GM19193 (cell line): Measurements from ENCODE around the gene C1orf210.

Source experiments
- POLR2A ChIP-seq: IDR thresholded peaks from 4 replicates; pipeline ENCODE4 v1.6.1; 2011; ENCODE audit not compliant: insufficient read depth, insufficient read length; ENCODE audit errors: extremely low read depth

C1orf210 gene

DNA sequence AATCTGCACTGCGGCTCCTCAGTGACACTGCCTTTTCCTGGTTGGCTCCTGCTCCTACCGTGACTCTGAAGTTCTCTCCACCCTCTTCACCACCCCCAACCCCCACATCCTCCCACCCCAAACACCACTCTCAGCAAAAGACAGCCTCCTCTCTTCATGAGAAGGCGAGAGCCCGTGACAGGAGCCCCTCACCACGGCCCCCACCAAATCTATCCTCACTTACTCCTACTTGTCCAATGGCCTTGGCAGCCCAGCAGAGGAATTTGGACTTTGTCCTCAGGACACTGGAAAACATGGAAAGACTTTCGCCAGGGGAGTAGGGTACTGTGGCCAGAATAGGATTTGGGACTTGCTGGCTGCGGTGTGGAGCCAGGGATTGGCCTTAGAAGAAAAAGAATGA, 8.7 kb downstream of the C1orf210 start:
- no peak for TF ChIP-seq POLR2A

DNA sequence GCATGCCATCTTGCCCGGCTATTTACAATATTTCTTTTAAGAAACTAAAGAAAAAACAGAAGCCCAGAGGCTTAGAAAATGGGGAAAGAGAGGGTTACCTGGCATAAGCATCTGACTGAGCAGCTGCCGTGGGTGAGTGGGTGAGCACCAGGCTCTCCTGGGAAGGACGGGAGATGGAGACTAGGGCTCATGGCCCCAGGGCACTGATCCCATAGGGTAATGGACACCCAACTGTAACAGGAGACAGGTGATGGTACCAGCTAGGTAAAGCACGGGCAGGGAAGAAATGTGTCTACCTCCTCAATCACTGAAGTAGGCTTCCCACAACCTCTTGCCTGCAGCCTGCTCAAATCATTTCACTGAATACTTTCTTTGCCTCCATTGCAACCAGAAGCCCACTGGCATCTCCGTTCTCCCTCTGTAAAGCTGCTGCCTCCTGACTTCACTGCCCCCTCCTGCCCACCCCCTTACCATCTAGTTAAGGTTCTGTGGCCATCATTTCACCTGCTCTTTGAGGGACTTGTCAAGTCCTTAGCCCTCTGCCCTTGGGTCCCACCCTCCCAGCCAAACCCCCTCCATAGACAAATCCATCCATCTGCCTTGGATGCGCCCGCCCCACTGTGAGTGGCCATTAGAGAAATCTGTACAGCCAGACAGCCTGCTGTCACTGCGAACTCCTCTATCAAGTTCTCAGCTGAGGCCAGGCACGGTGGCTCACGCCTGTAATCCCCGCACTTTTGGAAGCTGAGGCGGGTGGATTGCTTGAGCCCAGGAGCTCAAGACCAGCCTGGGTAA, 9.4 kb downstream of the C1orf210 start:
- TF ChIP-seq POLR2A, result no peak

- no peak for TF ChIP-seq POLR2A
Measured at GRCh38 chr1:43274804-43275180, 10.6 kb downstream of the C1orf210 start.

DNA sequence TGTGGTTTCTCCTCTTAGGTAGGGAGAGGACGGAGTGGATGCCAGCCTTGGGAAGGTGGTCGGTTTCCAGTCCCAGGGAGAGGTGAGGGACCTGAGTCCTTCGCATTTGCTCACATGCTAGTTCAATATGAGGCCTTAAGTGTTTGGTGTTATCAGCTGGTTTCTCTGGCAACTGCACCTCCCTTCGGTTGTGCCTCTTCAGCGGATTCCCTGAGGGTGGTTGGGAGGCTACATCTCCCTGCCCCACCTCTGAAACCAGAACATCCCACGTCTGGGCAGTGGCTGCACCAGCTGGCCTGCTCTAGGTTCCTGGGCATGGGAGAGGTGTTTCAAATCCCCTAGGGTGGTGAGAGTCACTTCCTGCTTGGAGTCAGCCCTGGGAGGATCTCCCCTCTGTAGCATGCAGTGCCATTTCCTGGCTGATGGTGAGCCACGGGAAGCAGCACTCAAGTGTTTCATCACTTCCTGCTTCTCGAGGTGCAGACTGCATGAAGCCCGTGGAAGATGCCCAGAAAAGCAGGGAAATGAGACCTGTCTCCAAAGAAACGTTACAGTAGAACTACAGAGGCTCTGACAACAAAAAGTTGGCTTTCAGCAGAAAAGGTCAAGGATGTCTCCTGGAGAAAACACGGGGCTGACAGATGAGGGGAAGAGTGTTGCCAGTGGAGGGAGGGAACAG, 11.1 kb downstream of the C1orf210 start:
- TF ChIP-seq POLR2A, result no peak

DNA sequence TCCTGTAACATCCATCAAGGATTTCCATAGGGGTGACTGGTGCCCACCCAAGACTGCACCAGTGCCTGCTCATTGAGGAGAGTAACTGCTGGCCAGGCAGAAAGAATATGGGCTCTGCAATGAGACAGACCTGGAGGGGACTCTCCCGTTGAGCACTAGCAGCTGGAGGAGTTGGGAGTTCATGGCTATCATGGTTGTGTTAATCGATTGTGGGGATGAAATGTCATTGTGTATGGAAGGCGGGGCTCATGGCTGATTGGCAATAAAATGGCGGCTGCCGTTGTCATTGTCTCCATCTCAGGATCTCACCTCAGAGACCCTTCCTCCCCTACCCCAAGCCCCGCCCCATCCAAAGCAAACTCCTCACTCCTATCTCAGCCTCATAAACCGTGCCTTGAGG, 11.7 kb downstream of the C1orf210 start:
- no peak for TF ChIP-seq POLR2A

- TF ChIP-seq POLR2A, result no peak
Measured at GRCh38 chr1:43272576-43273571, 12.5 kb downstream of the C1orf210 start.

DNA sequence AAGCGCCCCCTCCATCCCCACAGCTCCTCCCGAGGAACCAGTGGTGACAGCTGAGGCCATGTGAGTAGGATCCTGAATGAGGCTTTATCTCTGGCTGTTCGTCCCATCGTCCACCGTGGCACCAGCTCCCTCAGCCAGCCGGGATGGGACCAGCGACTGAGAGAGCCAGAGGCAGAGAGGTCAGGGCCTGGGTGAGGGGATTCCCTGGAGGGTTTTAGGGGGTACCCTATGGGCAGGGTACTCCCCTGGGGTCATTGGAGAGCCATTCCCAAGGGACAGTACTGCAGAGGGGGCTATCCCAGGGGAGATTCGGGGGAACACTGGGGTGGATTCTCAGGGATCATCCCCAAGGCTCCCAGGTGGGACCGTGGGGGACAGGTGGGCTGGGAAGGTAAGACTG, 13.2 kb downstream of the C1orf210 start:
- no peak for TF ChIP-seq POLR2A

- no peak for TF ChIP-seq POLR2A
Measured at GRCh38 chr1:43271186-43272118, 13.9 kb downstream of the C1orf210 start.

- no peak for TF ChIP-seq POLR2A
Measured at GRCh38 chr1:43270421-43271095, 14.8 kb downstream of the C1orf210 start.

GRCh38 chr1:43269627-43270375, 15.6 kb downstream of the C1orf210 start, which contains the start of gene TMEM125:
Gene TMEM125 (plus strand): TSS chr1:43269983. CDS start chr1:43272723, 2,740 bp downstream.
- no peak for TF ChIP-seq POLR2A

GRCh38 chr1:43267818-43268425, 17.5 kb downstream of the C1orf210 start:
- no peak for TF ChIP-seq POLR2A

- no peak for TF ChIP-seq POLR2A
Measured at GRCh38 chr1:43267291-43267805, 18.0 kb downstream of the C1orf210 start.

- TF ChIP-seq POLR2A, result no peak
Measured at GRCh38 chr1:43266881-43267280, 18.5 kb downstream of the C1orf210 start.

GRCh38 chr1:43265431-43265830, 19.9 kb downstream of the C1orf210 start:
- no peak for TF ChIP-seq POLR2A
